Osteocyte (in vitro differentiated cells): ENCODE measurements around the gene ODC1. TPM values are rescaled to one million over a fixed set of nuclear protein-coding genes. Genes with fewer than 3 reads are reported as not detected.

ENCODE experiments used
- DNase-seq: peaks from one replicate; pipeline ENCODE4 v3.0.0; 2021; ENCODE audit warnings: mixed read lengths; ENCODE audit not compliant: unreplicated experiment; ENCODE audit errors: extremely low spot score
- H3K27ac Mint-ChIP-seq: one replicate; pipeline ENCODE4 v1.8.0; 2021; ENCODE audit warnings: mild to moderate bottlenecking, mixed read lengths; ENCODE audit not compliant: unreplicated experiment
- H3K27me3 Mint-ChIP-seq: one replicate; pipeline ENCODE4 v1.8.0; 2021; ENCODE audit warnings: mixed read lengths; ENCODE audit not compliant: unreplicated experiment
- H3K36me3 Mint-ChIP-seq: one replicate; pipeline ENCODE4 v1.8.0; 2021; ENCODE audit warnings: mixed read lengths; ENCODE audit not compliant: unreplicated experiment
- H3K4me1 Mint-ChIP-seq: one replicate; pipeline ENCODE4 v1.8.0; 2021; ENCODE audit warnings: mixed read lengths; ENCODE audit not compliant: unreplicated experiment
- H3K4me3 Mint-ChIP-seq: one replicate; pipeline ENCODE4 v1.8.0; 2021; ENCODE audit warnings: mild to moderate bottlenecking, moderate library complexity, mixed read lengths; ENCODE audit not compliant: unreplicated experiment
- H3K9me3 Mint-ChIP-seq: one replicate; pipeline ENCODE4 v1.8.0; 2021; ENCODE audit warnings: mixed read lengths; ENCODE audit not compliant: unreplicated experiment
- total RNA-seq: library from RNA; stranded (reverse); gene quantifications from 2 replicates; pipeline ENCODE4 v1.2.1, GENCODE V29; 2021
- TF ChIP-seq, protein P1 (sequence below): fragments of 200-600 bp; sonication (generic); IDR thresholded peaks from 2 replicates; pipeline ENCODE4 v1.5.0; 2021; ENCODE audit warnings: antibody characterized with exemption, mild to moderate bottlenecking, moderate library complexity

Gene ODC1
- total RNA-seq, 1 donor from 2014 or later, result 44.8 TPM

- Mint-ChIP-seq H3K4me1 (peaks cover 33% of the 10 kb centered on the region), H3K27ac (no peak overlapping the region), H3K27me3 (no peaks in the 10 kb centered on the region), H3K9me3 (no peaks in the 10 kb centered on the region), H3K4me3 (no peak overlapping the region), H3K36me3 (peaks cover 9% of the 10 kb centered on the region)
- TF ChIP-seq, protein P1, sequence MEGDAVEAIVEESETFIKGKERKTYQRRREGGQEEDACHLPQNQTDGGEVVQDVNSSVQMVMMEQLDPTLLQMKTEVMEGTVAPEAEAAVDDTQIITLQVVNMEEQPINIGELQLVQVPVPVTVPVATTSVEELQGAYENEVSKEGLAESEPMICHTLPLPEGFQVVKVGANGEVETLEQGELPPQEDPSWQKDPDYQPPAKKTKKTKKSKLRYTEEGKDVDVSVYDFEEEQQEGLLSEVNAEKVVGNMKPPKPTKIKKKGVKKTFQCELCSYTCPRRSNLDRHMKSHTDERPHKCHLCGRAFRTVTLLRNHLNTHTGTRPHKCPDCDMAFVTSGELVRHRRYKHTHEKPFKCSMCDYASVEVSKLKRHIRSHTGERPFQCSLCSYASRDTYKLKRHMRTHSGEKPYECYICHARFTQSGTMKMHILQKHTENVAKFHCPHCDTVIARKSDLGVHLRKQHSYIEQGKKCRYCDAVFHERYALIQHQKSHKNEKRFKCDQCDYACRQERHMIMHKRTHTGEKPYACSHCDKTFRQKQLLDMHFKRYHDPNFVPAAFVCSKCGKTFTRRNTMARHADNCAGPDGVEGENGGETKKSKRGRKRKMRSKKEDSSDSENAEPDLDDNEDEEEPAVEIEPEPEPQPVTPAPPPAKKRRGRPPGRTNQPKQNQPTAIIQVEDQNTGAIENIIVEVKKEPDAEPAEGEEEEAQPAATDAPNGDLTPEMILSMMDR, result no peak
- DNase-seq, result no peak
Observed at GRCh38 chr2:10399358-10399757, 48.8 kb downstream of the ODC1 start.

GRCh38 chr2:10398496-10398895, 49.6 kb downstream of the ODC1 start:
- peaks cover 25% of the 10 kb centered on the region for H3K4me1 Mint-ChIP-seq
- H3K9me3 Mint-ChIP-seq, result no peaks in the 10 kb centered on the region
- H3K4me3 Mint-ChIP-seq, result no peak overlapping the region
- H3K27ac Mint-ChIP-seq, result peak overlapping the region; percentile 27
- H3K36me3 Mint-ChIP-seq, result peaks cover 9% of the 10 kb centered on the region
- TF ChIP-seq, protein P1, result no peak
- H3K27me3 Mint-ChIP-seq, result no peaks in the 10 kb centered on the region
- DNase-seq, result no peak

DNA sequence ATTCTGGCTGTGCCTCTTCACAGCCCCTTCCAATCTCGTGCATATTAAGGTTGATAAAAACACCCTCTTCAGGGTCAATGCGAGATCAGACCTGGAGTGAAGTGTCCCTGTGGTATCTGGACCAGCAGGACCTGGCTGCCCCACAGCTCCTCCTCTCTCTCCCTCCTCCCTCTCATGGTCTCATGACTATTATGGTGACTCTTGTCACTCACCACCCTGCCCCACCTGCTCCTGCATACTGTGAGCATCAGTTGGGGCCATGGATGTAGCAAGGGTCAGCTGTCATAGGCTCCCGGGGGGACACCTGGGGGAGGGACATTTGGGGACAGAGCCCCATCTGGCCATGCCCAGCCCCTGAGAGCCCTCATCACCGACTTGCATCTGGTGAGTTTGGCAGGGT, 50.2 kb downstream of the ODC1 start:
- DNase-seq, result no peak
- TF ChIP-seq, protein P1, result no peak
- peaks cover 9% of the 10 kb centered on the region for H3K36me3 Mint-ChIP-seq
- H3K4me3 Mint-ChIP-seq, result no peak overlapping the region
- no peaks in the 10 kb centered on the region for H3K27me3 Mint-ChIP-seq
- H3K4me1 Mint-ChIP-seq, result peaks cover 26% of the 10 kb centered on the region
- peak overlapping the region; percentile 17 for H3K27ac Mint-ChIP-seq
- no peaks in the 10 kb centered on the region for H3K9me3 Mint-ChIP-seq

DNA sequence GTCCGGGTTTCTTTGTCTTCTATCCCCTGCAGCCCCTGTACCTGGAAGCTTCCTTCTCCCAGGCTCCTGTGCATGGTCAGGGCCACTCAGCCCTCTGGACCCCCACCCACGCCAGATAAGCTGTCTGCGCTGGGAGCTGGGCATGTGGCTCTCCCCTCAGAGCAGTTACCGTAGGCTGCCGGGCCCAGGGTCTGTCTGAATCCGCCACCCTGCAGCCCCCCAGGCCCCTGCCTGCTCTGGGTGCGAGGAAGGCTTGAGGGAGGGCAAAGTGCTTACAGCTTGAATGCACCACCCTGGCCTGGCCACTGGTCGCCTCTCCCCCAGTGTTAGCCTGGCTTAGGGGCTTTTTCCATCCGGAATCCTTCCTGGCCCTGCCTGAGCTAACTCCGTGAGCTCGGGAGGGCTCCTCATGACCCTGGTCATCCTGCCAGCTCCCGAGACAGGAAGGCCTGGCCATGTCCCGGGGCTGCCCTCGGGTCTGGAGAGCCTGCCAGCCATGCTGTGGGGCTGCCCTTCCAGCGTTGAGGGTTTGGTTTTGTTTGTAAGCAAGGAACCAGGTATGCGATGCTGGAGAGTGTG, 50.7 kb downstream of the ODC1 start:
- Mint-ChIP-seq H3K27me3 (no peaks in the 10 kb centered on the region), H3K9me3 (no peaks in the 10 kb centered on the region), H3K36me3 (peaks cover 9% of the 10 kb centered on the region), H3K4me1 (peaks cover 23% of the 10 kb centered on the region), H3K4me3 (no peak overlapping the region), H3K27ac (no peak overlapping the region)
- TF ChIP-seq, protein P1, result no peak
- DNase-seq, result no peak

DNA sequence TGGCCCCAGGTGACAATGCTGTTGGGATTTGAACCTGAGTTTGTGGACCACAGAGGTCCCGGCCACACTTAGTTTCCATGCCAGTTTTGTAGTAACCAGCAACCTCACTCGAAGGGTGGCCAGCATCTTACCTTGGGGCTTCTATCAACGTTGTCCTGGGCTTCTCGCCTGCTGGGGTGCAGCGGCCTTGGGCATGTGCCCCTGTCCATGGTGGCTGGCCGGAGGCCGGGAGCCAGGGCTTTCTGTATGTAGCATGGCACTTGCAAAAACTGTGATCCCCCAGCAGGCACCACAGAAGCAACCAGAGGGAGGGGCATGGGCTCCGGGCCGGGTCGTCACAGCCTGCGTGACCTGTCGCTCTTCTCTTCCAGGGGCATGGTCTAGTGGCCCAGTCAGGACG, 51.7 kb downstream of the ODC1 start:
- no peak overlapping the region for H3K27ac Mint-ChIP-seq
- no peak overlapping the region for H3K4me3 Mint-ChIP-seq
- no peaks in the 10 kb centered on the region for H3K9me3 Mint-ChIP-seq
- TF ChIP-seq, protein P1, result no peak
- H3K27me3 Mint-ChIP-seq, result no peaks in the 10 kb centered on the region
- H3K36me3 Mint-ChIP-seq, result peaks cover 9% of the 10 kb centered on the region
- H3K4me1 Mint-ChIP-seq, result peaks cover 22% of the 10 kb centered on the region
- no peak for DNase-seq
